GM18907 (cell line): ENCODE data around the gene DNAJB4.
A peak's percentile ranks its signal among the peaks of the same experiment; 100 is the strongest.

Source experiments
- ATAC-seq: cut with Tn5 transposase; IDR thresholded peaks from one replicate; pipeline ENCODE4 v1.9.1; 2021; ENCODE audit warnings: mild to moderate bottlenecking, moderate library complexity; ENCODE audit not compliant: unreplicated experiment

The DNAJB4 gene

DNA sequence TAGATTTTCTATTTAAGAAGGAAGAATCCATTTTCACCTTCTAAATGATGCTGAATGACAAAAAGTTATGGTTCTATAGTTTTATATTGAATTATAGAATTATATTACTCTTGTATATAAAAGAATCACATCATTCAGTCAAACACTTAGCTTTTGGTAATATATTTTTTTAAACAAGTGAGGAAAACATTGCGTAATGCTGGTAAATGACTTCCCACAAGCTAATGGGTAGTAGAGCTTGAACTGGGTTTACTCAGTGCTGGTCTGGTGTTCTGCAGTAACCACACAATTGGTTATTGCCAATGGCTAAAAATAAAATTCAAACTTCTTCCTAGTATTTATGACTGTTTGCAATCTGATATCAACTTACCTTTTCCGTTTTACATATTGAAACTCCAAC, 30.4 kb downstream of the DNAJB4 start:
- no peak for ATAC-seq

DNA sequence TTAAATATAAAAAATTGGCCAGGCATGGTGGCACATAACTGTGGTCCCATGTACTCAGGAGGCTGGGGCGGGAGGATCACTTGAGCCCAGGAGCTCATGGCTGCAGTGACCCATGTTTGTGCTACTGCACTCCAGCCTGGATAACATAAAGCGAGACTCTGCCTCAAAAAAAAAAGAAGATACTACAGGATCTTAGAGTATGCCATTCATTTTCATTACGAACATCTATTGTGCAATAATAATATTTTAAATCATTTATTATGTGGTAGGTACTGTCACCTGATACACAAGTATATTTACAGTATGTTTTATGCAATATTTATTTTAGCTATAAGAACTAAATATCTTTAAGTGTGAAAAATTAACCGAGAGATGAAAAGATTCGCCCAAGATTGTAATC, 31.7 kb downstream of the DNAJB4 start:
- no peak for ATAC-seq

GRCh38 chr1:78038071-78038470, 33.3 kb downstream of the DNAJB4 start:
- ATAC-seq = no peak

GRCh38 chr1:78038491-78038939, 33.8 kb downstream of the DNAJB4 start:
- ATAC-seq = no peak

DNA sequence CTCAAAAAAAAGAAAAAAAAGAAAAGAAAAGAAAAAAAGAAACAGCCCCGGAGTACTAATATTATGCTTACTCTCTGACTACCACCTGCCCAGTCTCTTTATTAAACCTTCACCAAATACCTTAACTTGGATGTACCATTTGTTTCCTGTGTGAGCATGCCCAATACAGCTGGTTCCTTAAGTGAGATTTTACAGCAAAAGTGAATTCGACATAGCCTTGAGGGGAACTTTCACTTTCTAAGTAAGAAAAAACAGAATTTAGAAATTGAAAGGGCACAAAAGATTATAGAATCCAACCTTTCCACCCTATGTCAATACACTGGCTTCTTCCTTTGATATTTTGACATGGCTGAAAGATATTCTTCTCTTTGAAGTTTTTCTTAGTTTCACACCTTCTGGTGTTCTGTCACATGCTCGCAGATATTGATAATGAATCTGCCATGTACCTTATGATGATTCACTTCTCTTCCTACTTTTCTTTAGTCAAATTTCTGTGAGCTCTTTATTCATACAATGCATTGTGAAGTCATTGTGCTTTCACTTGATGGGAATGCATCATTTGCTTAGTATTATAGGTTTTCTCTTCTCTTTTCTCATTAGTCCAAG, 35.8 kb downstream of the DNAJB4 start:
- no peak for ATAC-seq

GRCh38 chr1:78043436-78043835, 38.7 kb downstream of the DNAJB4 start:
- no peak for ATAC-seq

DNA sequence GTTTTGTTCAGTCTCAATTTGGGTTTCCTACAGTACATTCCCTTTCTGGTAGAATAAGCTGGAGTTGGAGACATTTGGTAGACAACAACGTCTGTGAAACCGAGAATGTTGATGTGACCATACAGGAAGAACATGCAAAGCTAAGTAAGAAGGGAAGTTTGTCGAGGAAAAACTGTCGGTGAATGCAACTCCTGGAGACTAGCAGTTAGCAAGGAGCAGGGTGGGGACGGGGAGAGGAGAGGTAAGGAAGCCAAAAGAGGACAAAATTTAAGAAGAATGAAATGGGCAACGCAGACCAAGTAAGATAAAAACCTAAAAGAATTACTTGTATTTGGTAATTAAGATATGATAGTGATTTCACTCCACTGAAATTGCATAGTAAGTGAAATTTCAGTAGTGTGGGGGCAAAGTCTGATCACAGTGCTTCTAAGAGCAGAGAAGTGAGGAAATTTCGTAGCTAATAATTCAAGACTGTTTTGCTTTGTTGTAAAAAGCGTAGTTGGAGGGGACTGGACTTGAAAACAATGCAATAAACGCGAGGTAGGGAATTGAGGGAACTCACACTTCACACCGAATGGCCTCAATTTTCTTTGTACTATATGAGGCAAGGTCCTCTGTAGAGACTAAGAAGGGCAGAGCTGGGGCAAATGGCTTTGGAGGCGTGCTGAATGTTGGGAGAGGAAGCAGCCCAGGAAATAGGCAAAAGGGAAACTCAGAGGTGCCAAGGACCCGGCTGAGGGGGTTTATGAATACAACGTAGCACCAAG, 40.2 kb downstream of the DNAJB4 start:
- ATAC-seq = no peak

DNA sequence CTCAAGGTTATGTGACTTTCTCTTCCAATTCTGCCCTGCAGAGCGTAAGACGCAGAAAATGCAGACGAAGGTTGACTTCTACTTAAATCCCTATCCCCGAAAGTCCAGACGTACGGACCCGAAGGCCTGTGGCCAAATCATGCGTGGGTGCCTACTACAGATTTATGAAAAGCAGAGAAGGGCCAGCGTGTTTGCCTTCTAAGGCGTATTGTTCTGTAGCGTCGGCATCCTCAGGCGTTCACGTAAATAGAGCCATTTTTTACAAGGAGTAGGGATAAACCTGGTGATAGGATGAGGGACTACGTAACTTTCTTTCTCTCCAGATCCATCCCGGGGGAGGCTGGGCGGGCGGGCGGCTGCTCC, 40.8 kb downstream of the DNAJB4 start:
- no peak for ATAC-seq

DNA sequence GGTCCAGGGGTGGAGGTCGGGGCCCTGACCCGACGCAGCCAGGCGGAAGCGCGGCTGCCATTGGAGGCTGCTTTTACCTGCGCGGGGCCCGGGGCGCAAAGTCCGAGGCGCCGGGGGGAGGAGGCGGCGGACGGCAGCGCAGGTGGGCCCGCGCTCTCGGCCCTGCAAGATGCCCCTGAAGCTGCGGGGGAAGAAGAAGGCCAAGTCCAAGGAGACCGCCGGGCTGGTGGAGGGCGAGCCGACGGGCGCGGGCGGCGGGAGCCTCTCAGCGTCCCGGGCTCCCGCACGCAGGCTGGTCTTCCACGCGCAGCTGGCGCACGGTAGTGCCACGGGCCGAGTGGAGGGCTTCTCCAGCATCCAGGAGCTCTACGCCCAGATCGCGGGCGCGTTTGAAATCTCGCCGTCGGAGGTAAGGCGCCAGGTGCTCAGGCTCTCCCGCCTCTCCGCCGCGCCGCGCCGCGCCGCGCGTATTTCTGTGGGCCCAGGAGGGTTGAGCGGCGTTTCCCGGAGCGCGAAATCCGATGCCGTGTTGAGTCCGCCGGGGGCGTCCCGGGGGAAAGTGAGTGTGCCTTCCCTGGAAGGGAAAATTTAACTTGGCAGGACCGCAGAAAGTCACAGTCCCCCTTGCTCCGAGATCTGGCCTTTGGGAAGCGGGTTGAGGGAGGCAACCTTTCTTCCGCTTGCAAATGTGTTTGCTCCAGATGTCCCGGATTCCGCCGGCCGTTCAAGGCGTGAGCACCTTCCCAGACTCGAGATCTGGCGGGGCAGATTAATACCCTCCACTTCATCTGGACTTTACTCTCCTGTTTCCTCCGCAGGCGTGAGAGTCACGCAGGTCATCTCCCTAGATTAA, 41.4 kb downstream of the DNAJB4 start, which contains the start of gene GIPC2:
GIPC2 (plus strand) TSS at position 41 of the 853 bp plus-strand sequence; CDS start at position 170, 129 bp downstream.
- peak; percentile 53 for ATAC-seq

DNA sequence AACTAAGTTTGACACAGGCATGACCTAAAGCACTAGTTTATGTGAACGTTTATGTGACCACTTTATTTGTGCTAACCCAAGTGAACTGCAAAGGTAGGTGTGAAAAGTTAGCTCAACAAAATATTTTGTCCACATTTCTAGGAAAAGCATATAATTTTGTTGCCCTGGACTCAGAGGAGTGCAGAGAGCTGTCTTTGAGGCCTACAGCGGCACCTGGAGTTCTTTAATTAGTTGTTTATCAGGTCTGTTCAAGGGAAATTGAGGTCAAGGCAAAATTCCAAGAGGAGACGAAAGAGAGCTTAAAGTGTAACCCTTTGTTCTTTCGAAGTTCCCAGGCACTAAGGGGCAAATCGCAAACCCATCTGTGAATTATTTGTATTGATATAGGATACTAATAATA, 42.4 kb downstream of the DNAJB4 start:
- no peak for ATAC-seq

DNA sequence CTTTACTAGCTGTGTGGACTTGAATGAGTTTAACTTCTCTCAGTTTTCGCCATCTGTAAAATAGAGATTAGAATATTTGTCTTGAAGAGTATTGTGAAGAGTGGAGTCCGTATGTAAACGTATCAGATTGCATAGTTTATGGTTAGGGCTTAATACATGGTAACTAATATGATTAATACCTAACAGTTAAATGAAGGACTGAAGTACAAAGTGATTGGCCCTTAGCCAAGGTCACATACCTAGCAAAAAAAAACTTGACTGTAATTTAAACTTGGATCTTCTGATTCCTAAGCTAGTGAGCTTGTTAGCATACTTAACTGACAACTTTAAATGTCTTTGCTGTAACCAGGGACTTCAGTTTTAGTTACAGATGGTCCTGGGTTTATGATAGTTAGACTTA, 42.9 kb downstream of the DNAJB4 start:
- ATAC-seq = no peak

DNA sequence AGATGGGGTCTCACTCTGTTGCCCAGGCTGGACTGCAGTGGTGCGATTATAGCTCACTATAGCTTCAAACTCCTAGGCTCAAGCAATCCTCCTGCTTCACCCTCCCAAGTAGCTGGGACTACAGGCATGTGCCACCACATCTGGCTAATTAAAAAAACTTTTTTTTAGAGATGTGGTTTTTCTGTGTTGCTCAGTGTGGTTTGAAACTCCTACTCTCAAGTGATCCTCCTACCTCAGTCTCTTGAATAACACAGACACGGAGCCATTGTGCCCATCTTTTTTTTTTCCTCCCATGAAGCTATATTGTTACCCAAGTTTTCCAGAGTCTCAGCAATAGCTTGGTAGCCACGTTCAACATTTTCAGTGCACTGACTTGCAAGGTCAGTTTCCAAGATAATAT, 43.7 kb downstream of the DNAJB4 start:
- ATAC-seq = no peak

DNA sequence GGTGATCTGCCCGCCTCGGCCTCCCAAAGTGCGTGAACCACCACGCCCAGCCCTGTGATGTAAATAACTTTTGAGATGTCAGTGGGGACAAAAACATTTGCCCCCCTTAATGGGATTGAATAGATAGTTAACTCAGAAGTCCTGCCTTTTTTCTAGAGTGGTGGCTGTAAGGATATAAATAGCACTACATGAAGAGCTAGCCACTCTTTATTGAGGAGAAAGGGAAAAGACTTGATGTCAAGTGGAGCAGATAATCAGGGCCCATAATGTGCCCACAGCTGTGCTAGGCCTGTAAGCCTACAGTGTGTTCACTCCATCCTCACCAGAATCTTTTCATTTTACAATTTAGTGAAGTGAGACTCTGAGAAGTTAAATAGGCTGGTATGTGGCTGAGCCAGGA, 44.7 kb downstream of the DNAJB4 start:
- no peak for ATAC-seq

DNA sequence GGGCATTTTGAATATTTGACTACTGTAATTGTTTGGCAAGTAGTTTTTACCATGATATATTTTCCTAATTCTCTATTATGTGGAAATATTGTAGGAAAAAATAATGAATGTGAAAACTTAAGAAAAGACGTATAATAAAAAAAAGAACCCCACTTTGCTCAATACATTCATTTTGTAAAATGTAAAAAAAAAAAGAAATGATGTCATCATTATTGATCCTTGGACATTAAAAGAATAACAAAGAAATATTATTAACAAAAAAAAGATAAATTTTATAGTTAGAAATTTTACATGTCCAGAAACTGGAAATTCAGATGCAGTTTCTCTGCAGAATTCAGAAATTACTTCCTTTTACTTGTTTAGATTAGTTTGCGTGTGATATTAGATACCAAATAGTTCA, 46.3 kb downstream of the DNAJB4 start:
- ATAC-seq = no peak

DNA sequence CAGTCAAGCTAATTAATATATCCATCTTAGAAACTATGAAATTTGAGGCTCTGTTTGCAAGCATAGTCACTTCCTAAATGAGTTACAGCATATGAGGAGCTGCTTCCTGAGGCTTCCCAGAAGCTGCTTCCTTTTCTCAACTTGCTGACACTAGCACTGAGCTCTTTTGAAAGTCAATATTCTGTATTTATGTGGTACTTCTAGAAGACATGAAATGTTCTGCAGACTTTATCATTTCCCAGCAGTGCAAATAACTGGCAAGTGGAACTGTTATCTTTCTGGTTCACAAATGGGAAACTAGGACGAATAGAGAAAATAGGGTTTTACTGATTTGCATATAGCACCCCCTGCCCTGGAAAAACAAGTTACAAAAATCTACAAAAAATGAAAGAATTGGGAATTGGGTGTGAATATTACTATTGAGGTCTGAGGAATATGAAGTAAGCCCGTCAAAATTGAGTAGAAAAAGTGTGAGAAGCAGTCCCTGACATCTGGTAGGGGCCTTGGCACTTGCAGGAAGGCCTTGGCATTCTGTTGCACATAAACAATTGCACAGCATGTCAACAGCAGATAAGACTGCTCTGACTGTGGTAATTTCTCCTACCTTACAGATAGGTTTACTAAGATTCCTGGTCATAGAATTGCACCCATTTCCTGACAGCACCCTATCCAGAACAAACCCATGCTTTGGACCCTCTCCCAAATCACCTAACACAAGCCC, 48.1 kb downstream of the DNAJB4 start:
- no peak for ATAC-seq

- no peak for ATAC-seq
These were observed 48.8 kb downstream of the DNAJB4 start for GRCh38 chr1:78053498-78053897.

- ATAC-seq = no peak
These were observed 49.8 kb downstream of the DNAJB4 start for GRCh38 chr1:78054559-78054958.

- no peak for ATAC-seq
These were observed 50.2 kb downstream of the DNAJB4 start for GRCh38 chr1:78054972-78055371.

- ATAC-seq = no peak
These were observed 50.9 kb downstream of the DNAJB4 start for GRCh38 chr1:78055565-78056132.

DNA sequence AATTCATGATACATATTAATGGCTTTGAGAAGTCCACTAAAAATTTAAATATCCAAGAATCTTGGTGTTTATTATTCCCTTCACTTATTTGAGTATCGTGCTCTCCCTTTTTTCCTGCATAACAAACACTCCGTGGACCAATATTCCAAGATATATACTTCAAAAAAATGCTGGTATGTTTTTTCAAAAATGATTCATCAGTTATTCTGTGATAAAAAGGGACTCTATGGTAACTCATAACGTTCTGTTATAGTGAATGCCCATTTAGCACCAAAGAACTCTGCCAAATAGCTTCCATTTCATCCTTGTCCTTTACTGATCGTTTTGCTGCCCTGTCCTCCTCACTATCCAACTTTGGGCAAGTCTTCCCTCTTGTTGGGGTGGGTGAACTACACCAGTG, 53.9 kb downstream of the DNAJB4 start:
- no peak for ATAC-seq
